Osteoblast (primary cell): ENCODE measurements around the gene BDNF. TPM values are rescaled to one million over a fixed set of nuclear protein-coding genes. Genes with fewer than 3 reads are reported as not detected.

Experiments used
- DNase-seq: peaks from one replicate; pipeline ENCODE4 v3.0.0; 2011; ENCODE audit warnings: low spot score, mixed read lengths; ENCODE audit not compliant: insufficient read length; ENCODE audit errors: missing footprints
- H2AFZ ChIP-seq: 2 replicates; pipeline ENCODE4 v1.6.0; 2011; ENCODE audit warnings: mild to moderate bottlenecking, low read length
- H3K27ac ChIP-seq: 2 replicates; pipeline ENCODE4 v1.5.1; 2011; ENCODE audit warnings: mild to moderate bottlenecking, low read depth, low read length, moderate library complexity
- H3K27me3 ChIP-seq: 2 replicates; pipeline ENCODE4 v1.6.0; 2012; ENCODE audit warnings: mild to moderate bottlenecking, control low read depth, inconsistent platforms, low read length, moderate library complexity; ENCODE audit not compliant: insufficient read depth
- H3K36me3 ChIP-seq: 2 replicates; pipeline ENCODE4 v1.5.1; 2011; ENCODE audit warnings: mild to moderate bottlenecking, low read length, control low read depth, moderate library complexity; ENCODE audit not compliant: insufficient read depth
- H3K4me1 ChIP-seq: 2 replicates; pipeline ENCODE4 v1.5.1; 2011; ENCODE audit warnings: mild to moderate bottlenecking, low read length, control low read depth, moderate library complexity; ENCODE audit not compliant: insufficient read depth
- H3K4me2 ChIP-seq: 2 replicates; pipeline ENCODE4 v1.6.0; 2011; ENCODE audit warnings: mild to moderate bottlenecking, low read length; ENCODE audit not compliant: insufficient read depth
- H3K4me3 ChIP-seq: fragments of 200-600 bp; sonication (generic); 3 replicates; pipeline ENCODE4 v1.5.1; 2012; ENCODE audit warnings: mild to moderate bottlenecking, low read length, inconsistent platforms; ENCODE audit not compliant: insufficient read depth
- H3K79me2 ChIP-seq: 2 replicates; pipeline ENCODE4 v1.6.0; 2012; ENCODE audit warnings: mild to moderate bottlenecking, low read length, control low read depth, inconsistent platforms; ENCODE audit not compliant: insufficient read depth
- H3K9me3 ChIP-seq: 2 replicates; pipeline ENCODE4 v1.5.1; 2011; ENCODE audit warnings: low read depth, low read length, control low read depth
- H4K20me1 ChIP-seq: 2 replicates; pipeline ENCODE4 v1.6.0; 2012; ENCODE audit warnings: mild to moderate bottlenecking, low read length, control low read depth; ENCODE audit not compliant: insufficient read depth
- total RNA-seq: library from RNA; depleted of rRNA; stranded (reverse); fragments of >200 nt; gene quantifications from 2 replicates; pipeline ENCODE4 v1.2.3, GENCODE V29; 2012
- TF ChIP-seq, protein P1 (sequence below): IDR thresholded peaks from 2 replicates; pipeline ENCODE4 v1.5.1; 2011; ENCODE audit warnings: mild to moderate bottlenecking, low read depth, low read length, moderate library complexity; ENCODE audit errors: extremely low read depth

The BDNF gene
- total RNA-seq, 1 donor: 6.9 TPM

DNA sequence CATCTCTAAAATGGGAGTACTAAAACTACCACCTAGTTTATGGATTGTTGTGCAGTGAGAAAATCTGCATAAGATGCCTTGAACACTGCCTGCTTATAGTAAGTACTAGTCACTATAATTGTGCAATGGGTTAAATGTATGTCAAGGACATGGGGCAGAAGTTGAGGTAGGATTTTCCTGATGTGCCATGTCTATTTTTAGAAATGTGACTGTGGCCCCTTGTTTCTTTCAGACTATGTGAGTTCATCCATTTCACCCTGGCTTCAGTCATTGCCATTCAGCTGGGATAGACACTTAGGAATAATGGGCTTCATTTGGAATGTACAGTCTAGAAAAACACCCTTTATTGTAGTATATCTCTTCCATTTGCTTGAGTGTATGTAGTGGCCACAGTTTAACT is 51.4 kb downstream of the BDNF start:
- Histone ChIP-seq H3K4me1 (no peaks in the 10 kb centered on the region), H3K27ac (no peak overlapping the region), H3K9me3 (no peaks in the 10 kb centered on the region), H4K20me1 (no peaks in the 10 kb centered on the region), H3K27me3 (no peaks in the 10 kb centered on the region), H2AFZ (no peak overlapping the region), H3K4me2 (no peak overlapping the region), H3K4me3 (no peak overlapping the region), H3K79me2 (no peaks in the 10 kb centered on the region), H3K36me3 (no peaks in the 10 kb centered on the region)
- peak; percentile 56 for DNase-seq
- TF ChIP-seq, protein P1, sequence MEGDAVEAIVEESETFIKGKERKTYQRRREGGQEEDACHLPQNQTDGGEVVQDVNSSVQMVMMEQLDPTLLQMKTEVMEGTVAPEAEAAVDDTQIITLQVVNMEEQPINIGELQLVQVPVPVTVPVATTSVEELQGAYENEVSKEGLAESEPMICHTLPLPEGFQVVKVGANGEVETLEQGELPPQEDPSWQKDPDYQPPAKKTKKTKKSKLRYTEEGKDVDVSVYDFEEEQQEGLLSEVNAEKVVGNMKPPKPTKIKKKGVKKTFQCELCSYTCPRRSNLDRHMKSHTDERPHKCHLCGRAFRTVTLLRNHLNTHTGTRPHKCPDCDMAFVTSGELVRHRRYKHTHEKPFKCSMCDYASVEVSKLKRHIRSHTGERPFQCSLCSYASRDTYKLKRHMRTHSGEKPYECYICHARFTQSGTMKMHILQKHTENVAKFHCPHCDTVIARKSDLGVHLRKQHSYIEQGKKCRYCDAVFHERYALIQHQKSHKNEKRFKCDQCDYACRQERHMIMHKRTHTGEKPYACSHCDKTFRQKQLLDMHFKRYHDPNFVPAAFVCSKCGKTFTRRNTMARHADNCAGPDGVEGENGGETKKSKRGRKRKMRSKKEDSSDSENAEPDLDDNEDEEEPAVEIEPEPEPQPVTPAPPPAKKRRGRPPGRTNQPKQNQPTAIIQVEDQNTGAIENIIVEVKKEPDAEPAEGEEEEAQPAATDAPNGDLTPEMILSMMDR: no peak

DNA sequence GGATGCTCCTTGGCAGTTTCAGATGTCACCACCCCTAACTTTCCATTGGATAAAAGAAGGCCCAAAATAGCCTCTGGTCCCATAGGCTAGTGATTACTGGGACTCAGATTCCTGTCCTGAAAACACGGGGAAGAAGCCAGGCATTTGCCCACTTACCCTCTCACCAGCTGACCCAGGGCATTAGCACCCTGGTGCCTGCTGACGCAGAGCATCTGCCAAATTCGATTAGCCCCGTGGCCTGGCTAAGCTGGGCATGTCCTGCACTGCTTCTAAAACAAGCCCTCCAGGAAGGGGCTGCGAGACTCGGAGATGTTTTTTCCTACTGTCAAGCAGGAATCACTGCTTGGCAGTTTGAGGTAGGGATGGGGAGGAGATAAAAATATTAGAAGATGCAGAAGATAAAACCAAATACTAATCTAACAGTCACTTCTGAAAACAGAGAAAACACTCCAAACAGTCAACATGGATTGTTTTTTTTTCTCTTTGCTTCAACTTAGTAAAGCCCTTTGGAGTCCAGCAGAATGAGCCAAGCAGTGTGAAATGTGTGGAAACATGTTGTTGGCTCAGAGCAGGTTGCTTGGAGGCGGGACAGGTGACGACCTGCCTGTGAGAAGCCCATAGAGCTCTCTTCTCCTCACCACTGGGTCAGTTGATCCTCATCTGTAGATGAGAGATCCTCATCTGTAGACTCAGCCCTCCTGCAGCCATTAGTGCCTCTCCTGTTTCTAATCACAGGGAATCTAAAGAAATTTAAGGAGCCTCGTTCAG is 54.0 kb downstream of the BDNF start:
- no peaks in the 10 kb centered on the region for H3K4me1 ChIP-seq
- H4K20me1 ChIP-seq: no peaks in the 10 kb centered on the region
- H3K4me2 ChIP-seq: no peak overlapping the region
- H3K4me3 ChIP-seq: no peak overlapping the region
- TF ChIP-seq, protein P1: no peak
- H3K27me3 ChIP-seq: no peaks in the 10 kb centered on the region
- no peaks in the 10 kb centered on the region for H3K9me3 ChIP-seq
- DNase-seq: no peak
- H2AFZ ChIP-seq: no peak overlapping the region
- H3K36me3 ChIP-seq: no peaks in the 10 kb centered on the region
- H3K27ac ChIP-seq: no peak overlapping the region
- no peaks in the 10 kb centered on the region for H3K79me2 ChIP-seq

DNA sequence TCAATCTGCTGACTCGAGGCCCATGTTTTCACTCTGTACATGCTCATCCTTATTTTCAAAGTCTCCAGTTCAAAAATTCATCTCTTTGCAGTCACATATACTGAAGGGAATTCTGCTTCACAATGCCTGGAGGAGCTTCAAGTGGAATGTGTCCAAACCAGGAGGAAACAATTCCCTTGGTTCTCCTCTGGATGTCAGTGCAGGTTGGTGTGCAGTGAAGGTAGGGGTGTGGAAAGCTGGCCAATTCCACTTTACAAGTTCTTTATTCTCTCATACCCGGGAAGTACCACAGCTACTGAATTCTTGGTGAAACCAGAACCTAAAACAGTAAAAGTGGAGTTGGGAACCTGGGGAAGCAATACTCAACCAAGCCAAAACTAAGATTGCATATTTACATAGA is 57.3 kb downstream of the BDNF start:
- TF ChIP-seq, protein P1: no peak
- H3K4me3 ChIP-seq: no peak overlapping the region
- H3K9me3 ChIP-seq: no peaks in the 10 kb centered on the region
- no peak overlapping the region for H3K27ac ChIP-seq
- no peaks in the 10 kb centered on the region for H4K20me1 ChIP-seq
- H3K79me2 ChIP-seq: no peaks in the 10 kb centered on the region
- no peak overlapping the region for H2AFZ ChIP-seq
- DNase-seq: no peak
- no peaks in the 10 kb centered on the region for H3K36me3 ChIP-seq
- no peaks in the 10 kb centered on the region for H3K4me1 ChIP-seq
- H3K4me2 ChIP-seq: no peak overlapping the region
- H3K27me3 ChIP-seq: no peaks in the 10 kb centered on the region

DNA sequence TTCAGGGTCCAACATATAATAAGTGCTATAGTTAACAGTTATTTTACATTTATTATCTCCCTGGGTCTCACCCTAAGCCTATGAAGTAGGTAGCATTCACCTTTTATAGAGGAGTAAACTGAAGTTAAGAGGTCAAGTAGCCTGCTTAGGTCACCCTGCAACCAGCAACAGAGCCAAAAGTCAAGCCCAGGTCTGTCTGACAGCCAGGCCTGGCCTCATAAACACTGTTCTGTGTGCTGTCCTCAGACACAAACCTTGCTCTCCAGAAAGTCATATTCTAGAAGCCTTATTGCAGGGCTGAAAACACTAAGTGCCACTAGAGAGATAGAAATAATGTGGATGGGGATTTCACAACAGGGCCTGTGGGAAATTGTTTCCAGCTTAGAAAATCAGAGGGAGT is 59.3 kb downstream of the BDNF start:
- Histone ChIP-seq H3K4me3 (no peak overlapping the region), H3K27me3 (no peaks in the 10 kb centered on the region), H3K4me1 (no peaks in the 10 kb centered on the region), H3K79me2 (no peaks in the 10 kb centered on the region), H3K9me3 (no peaks in the 10 kb centered on the region), H4K20me1 (no peaks in the 10 kb centered on the region), H3K36me3 (no peaks in the 10 kb centered on the region), H2AFZ (no peak overlapping the region), H3K27ac (no peak overlapping the region), H3K4me2 (no peak overlapping the region)
- DNase-seq: no peak
- TF ChIP-seq, protein P1: no peak
